ENCODE measurements around the gene LY6G5C.

Gene LY6G5C

DNA sequence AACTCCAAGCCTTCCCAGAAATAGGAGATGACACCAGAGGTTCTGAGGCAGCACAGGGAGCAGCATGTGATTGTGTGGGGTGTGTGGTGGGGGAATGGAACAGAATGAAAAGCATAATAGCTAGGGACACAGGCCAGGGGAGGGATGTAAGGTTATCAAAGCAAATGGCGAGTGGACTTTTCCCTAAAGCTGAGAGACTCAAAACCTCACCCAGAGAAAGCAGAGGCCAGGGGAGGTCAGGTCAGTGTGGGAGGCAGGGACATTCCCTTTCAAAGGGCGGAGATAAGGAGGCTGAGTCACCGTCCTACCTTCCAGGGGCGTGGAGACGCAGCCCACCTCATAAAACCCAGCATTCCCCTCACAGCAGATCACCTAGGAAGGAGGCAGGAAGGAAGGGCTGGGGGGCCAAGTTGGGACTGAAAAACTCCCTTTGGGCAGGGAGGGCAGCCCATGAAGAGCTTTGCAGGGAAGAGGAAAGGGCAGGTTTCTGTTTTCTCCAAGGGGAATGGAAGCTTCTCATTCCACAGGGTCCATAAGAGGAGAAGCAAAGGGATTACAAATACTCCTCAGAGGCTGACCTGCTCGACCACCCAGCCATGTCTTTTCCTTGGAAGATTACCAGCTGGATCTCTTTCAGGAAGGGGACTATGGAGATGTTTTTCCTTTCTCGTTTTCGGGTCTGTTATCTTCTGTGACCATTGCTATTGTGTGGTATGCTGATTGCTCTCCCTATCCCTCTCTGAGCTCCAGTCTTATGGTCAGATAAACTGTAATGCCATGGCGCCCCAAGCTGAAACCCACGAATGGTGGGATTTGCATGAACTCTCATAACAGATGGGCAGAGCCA, 9.6 kb upstream of the LY6G5C start:
- no peak for DNase-seq

DNA sequence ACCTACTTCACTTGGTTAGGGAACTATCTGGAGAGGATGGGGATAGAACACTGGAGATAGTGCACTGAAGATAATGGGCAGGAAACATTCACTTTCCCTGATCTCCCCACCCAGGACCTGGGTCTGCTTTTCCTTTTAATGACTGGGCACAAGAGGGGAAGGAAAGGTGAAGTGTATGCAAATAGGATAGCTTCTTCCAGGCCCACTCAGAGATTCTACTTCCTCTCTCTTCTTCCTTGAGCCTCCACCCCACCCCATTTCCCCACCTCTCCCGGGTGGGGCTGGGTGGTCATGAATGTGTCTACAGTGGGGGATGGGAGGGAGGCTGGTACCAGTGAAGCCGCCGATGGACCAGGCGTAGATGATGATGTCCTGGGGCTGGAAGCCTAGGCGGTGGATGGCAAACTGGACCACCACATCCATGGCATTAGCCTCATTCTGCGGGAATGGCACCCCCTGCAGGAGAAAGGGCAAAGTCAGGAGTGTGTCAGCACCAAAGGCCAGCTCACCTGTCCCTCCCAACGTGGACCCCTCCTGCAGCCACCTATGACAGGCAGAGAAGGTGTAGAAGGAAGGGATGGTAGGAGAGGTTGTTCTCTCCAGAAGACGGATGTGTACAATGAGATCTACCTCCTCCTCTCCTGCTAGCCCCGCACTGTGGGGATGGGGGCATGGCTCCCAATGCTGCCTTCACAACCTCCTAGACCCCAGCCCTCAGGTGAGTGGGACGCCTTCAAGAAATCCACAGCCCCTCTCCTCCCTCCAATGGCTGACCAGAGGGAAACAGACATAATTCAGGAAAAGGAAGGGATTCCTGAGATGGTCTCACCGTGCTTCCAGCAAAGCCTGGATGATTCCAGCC, 8.6 kb upstream of the LY6G5C start:
- no peak for DNase-seq

DNA sequence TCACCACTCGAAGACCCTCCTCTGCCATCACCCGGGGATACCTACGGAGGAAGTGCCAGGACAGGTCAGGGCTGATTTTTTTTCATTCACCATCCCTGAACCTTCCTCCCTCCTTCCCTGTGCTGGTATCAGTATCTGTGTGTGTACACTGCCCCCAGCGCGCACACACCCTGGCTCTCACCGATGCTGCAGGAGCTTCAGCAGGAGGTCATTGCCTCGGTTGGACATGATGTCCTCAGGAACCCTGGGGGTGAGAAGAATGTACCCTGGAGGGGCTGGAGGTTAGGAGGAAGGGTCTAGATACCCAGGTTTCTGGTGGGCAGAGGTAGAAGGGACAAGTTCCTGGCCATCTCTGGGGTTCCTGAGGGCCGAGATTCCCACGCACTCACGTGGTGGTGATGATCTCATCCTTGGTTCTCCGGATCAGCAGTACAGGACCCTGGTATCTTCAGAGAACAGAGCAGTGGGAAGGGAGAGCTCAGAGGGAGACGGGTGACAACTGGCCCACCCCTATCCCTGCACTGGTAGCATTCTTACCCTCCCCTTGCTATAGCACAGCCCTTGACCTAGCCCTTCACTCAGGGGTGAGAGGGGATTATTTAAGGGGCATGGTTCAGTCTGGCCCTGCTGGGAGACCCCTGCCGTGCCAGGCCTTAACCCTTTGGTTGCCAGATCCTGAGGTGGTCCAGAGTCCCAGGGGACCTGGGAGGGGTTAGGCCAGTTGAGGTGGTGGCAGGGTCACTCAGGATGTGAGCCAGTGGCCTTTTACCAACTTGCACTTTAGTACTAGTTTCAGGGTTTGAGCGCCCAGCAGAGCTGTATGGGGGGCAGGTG, 7.2 kb upstream of the LY6G5C start:
- DNase-seq, result no peak

DNA sequence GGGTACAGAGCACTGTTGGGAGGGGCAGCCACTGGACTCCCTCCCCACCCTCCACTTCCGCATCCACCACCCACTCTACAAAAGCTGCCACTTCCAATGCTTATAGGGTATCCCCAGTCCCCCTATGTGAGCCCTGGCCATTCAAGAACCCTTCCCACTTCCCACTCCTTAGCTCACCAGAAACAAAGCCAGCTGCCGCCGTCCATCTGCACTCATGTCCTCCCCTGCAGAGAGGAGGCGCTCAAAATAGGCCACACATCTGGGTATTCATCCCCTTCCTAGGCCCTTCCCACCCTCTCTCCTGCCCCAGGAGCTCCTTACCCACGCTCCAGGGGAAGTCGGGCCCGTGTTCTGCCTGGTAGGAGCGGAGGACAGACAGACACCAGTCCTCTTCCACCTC, 6.5 kb upstream of the LY6G5C start:
- no peak for DNase-seq

DNA sequence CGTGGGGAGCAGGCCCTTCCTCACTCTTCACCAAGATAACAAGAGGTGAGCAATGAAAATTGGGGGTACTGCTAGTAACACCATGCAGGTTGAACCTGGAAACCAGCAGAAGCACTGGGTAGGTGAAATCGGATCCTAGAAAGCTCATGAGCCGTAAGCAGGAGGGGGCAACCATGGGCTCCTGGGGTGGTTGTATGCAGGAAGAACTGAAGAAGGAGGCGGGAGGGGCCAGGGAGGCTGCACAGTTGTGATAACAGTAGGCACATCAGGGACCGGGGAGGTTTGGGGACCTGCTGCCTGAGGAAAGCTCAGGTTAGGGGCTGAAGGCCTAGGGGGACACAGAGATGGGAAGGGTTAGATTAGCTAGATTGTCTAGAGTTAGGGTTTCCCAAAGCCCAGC, 5.6 kb upstream of the LY6G5C start:
- no peak for DNase-seq

DNA sequence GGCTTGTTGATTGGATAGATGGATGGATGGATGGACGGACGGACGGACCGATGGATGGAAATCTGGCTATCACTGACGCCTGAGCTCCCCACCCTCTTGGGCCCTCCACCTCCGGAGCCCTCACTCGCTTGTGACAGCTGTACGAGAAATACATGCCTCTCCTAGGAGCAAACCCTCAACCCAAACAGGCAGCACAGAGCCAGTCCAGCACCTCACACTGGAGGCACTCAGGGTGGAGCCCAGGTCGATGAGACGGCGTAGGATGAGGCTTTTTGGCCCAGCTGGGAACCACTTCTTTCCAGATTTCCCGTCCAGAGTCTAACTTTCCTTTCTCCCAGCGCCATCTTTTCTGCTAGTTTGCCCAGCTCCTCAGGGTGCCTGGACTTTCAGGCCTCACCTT, 2.7 kb upstream of the LY6G5C start:
- DNase-seq, result no peak

DNA sequence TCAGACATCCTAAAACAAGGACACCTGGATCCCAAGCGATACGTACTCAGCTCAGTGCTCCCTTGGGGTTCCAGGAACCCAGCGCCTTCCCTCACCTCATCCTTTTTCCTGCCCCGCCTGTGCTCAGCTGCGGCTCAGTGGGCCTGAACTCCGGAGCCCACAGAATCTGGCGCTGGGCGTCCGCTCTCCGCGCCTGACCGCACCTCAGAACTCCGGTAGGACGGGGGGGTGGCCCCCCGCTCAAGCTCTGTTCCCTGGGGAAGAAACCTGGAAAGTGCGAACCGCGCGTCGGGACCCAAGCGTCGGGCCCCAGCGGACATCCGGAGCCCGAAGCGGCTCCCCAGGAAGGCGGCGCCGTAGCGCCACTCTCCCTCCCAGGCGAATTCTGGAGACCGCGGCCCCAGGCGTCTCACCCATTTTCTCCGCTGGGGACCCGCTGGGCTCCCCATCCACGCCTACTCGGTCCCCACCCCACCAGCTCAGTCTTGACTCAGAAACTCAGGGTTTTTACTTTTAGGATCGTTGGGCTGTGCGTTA, 336 bp upstream of the LY6G5C start:
- peak; percentile 75 for DNase-seq

DNA sequence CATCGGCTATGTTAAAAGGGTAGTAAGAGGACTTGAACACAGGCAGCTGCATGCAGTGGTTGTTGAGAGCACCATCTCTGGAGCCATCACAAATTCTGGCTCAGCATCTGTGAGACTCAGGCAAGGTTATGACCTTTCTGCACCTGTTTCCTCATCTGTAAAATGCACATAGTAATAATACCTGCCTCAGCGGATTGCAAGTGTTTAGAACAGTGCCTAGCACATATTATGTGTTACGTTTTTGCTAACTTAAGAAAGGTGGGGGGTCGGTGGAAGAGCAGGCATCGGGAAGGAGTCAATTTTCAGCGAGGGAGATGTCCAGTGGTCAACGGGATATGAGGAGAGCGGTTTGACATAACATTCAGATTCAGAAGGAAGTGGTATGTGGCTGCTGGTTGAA, 2.9 kb downstream of the LY6G5C start:
- no peak for DNase-seq

DNA sequence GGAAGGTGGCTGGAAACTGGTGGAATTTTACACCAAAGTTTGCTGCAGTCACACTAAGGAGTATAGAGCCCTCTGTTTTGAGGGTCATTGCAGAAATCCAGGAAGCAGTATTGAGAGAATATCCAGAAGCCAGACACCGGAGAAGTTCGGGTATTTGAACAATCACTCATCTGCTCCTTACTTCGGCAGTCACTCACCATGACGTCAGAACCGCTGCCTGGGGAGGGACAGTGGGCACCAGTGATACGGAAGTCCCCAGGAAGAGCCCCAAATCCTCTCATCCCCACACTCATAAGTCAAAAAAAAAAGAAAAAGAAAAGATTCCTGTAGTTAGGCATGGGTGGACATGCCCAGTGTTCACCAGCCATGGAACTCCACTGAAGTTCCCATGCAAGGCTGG, 4.0 kb downstream of the LY6G5C start:
- DNase-seq, result no peak

DNA sequence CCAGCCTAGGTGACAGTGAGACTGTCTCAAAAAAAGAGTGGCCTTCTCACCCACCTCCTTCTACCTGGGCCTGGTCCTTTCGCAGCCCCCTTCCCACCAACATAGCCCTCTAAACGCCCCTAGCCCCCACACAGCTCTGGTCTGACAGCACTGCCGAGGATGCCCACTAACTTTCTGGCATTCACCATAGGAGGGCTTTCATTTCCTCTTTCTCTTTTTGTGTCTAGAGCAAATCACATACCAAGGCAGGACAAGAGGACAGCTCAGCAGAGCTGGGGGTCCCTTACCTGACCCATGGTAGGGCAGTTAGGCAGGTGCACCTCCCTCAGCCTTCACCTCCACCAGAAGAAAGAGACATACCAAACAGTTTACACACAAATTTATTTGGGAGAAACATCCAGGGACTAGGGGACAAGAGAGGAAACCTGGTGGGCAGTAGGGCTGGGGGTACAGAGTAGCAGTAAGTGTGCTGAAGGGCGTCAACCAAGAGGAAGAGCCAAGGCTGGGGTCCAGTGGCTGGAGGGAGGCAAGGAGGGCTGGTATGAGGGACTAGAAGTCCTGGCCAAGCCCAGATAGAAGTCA, 4.5 kb downstream of the LY6G5C start:
- DNase-seq, result no peak

DNA sequence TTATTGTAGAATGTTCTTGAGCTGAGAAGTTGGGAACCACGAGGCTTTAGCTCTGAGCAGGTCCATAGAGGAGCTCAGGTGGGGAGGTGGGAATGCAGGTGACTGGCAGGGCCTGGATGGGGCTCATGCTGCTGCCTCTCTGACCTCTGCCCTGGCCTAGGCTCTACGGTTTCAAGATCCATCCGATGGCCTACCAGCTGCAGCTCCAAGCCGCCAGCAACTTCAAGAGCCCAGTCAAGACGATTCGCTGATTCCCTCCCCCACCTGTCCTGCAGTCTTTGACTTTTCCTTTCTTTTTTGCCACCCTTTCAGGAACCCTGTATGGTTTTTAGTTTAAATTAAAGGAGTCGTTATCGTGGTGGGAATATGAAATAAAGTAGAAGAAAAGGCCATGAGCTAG, 11.2 kb downstream of the LY6G5C start, which contains the start of gene LY6G5B:
Gene LY6G5B (plus strand): TSS at position 301 of the 400 bp plus-strand sequence. CDS start 975 bp downstream, outside the sequence.
- DNase-seq, result no peak

DNA sequence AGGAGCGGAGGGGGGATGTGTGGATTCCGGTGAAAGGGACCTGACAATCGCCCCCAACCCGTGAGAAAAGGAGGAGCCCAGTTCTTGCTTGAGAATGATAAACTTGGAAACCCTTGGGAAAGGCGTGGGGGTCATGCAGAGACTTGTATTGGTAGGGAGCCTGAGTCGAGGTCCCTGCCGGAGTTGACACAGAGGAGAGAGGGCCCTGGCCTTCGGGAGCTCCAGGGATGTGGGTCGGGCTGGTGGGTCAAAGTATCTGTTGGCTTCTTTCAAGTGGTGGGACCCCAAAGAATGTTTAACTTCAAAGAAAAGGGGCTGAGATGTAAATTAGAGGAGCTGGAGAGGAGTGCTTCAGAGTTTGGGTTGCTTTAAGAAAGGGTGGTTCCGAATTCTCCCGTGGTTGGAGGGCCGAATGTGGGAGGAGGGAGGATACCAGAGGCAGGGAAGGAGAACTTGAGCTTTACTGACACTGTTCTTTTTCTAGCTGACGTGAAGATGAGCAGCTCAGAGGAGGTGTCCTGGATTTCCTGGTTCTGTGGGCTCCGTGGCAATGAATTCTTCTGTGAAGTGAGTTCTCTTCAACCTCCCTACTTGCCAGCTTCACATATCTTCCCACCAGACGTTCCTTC, 14.4 kb downstream of the LY6G5C start:
- no peak for DNase-seq

DNA sequence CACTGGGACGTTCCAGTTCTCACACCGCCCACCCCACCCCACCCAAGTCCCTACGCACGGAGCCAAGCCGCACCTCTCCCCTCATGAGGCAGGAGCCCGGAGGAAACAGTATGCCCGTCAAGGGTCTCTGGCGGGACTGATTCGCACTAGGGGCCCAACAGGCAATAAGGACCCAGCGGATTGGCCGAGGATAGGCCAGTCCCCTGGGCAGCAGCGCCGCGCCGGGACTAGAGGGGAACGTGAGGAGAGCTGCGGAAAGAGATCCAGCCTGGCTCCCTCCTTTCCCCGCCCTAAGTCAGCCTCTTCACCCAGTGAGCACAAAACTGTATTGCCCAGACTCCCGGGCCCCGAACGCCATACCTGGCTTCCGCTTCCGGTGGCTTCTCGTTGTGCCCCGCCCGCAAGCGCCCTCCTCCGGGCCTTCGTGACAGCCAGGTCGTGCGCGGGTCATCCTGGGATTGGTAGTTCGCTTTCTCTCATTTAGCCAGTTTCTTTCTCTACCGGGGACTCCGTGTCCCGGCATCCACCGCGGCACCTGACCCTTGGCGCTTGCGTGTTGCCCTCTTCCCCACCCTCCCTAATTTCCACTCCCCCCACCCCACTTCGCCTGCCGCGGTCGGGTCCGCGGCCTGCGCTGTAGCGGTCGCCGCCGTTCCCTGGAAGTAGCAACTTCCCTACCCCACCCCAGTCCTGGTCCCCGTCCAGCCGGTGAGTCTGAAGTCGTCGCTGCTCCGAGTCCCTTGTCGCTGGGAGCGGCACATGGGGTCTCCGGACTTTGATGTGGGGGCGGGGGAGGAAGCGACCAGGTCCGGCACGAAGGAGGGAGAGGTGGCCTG, 15.1 kb downstream of the LY6G5C start, which contains the start of gene CSNK2B:
Gene CSNK2B (plus strand): TSS at position 580 of the 836 bp plus-strand sequence. CDS start 752 bp downstream, outside the sequence.
- peak; percentile 98 for DNase-seq

DNA sequence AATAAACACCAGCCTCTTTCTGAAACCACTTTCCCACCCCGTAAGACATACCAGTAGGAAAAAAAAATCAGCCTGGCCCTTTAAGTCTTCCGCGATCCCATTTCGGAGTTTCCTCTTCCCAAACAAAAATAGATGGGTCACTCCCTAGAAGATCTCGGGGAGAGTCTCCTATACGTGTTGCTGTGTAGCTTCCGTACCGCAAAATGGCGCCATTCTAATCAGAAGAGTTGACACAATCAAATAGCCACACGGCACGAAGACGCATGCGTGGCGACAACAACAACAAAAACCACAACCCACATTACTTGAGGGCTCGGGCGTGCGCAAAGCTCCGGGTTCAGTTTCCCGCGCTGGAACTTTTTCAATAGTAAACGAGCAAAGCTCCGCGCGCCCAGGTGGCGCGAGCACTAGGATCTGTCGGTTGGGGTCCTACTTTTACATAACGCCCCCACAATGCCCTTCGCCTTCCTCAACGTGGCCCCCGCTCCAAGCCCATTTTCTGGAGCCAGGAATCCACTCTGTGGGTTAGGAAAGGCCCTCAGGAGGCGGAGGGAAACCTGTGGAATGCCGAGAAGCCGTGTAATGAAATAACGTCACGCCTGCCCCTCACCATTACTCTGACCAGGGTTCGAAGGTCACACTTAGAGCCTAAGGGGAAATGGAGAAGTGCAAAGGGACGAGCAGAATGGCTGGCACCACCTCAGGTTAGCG, 15.9 kb downstream of the LY6G5C start, which contains the start of gene GPANK1:
Gene GPANK1 (minus strand): TSS at position 208 of the 711 bp plus-strand sequence. CDS start 519 bp downstream, outside the sequence.
- DNase-seq, result peak; percentile 90

DNA sequence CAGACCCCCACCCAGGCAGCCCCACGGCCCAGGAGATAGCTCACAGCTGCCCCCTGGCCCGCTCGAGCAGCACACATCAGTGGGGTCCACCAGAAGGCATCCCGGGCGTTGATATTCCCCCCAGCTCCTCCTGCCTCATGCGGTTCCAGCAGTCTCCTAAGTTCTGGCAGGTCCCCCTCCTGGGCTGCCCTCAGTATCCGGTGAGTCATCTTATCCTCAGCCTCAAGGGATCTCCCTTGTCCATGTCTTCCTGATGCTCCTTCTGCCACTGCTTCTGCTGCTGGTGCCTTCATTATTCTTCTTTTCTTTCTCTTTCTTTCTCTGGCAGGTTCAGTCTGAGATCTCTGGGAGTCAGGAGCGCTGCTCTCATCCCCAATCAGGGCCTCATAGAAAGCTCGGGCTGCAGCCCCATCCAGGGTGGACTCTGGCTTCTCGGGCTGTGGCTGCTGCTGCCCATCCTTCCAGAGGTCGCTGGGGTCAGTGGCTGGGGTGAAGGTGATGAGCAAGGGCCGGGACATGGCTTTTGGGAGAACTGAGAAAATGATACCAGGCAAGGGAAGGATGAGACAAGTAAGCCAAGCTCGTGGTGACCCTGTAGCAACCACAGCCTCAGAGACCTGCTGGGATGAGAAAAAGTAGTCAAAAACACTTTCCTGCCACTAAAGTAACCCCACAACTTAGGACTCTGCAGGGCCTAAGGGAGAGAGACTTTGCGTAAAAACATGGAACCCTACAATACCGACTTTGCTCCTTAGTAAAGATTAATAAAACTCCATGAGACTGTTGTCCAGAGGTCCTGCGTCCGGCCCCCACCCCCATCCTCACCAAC, 16.7 kb downstream of the LY6G5C start:
- no peak for DNase-seq

DNA sequence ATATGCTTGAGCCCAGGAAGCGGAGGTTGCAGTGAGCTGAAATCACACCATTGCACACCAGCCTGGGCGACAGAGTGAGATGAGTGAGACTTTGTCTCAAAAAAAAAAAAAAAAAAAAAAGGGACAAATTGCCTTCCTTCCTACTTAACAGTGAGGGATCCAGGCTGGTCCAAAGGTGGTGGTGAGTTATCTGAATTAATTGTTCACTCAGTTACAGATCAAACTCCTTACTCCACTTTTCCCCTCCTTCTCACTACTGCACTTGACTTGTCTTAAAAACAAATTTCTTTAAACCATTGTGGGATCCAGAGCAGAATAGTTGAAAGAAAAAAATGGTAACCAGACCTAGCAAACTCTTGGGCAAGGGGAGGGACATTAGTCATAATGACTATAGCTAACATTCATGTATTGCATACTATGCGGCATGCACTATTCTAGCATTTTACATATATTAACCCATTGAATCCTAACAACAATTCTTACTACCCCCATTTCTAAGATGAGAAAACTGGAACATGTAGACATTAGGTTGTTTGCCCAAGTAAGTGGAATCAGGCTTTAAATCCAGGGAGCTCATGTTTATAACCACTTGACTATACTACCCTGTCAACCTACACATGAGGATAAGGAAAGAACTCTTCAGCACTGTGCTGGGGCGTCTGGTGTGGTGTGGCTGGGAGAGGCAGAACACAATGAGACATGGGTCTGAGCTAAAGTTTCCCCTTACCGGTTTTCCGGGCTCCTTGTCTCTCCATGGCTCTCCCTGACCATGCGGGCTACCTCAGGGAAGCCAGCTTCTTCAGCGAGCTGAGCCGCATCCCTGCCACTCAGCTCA, 17.5 kb downstream of the LY6G5C start:
- DNase-seq, result no peak

DNA sequence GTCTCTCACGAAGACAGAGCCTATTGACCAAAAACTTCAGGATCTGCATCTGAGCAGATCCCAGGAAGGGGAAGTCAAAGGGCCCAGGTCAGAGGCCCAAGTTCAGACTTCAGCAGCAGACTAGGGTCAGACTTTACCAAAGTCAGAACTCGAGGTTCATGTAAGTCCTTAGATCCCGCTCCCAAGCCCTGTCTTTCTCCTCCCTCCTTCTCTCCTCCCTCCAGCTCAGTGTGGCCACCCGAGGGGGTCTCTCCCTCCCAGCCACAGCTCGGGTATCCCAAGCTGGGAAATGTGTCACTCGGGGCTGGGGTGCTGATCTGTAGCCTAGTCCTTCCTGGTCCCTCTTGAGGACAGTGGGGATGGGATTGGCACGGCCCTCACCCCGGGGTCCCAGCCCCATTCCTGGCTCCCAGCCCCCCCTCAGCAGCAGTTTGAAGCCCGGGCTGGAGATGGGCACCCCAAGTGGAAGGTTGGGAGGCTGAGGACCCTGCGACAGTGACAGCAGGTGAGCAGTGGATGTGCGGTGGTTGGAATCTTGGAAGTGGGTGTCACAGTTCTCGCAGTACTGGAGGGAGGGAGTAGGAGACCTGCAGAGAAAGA, 18.6 kb downstream of the LY6G5C start:
- DNase-seq, result no peak

Data from activated CD8-positive, alpha-beta memory T cell treated with anti-CD3 and anti-CD28 coated beads for 24 hours (primary cell).